ELF-1 (cell line): ENCODE data around the gene TLR9.
A peak's percentile ranks its signal among the peaks of the same experiment; 100 is the strongest.
"Not testable (repeated sequence)": the region's sequence is repeated elsewhere in the genome, so short reads cannot be mapped to it uniquely, and the experiment has no call there.

ENCODE experiments used
- DNase-seq: peaks from one replicate; pipeline ENCODE4 v3.0.0-alpha.2; 2016; ENCODE audit warnings: low read depth, low spot score

Gene TLR9

GRCh38 chr3:52195291-52195597 lies 30.2 kb downstream of the TLR9 start:
- no peak for DNase-seq

- no peak for DNase-seq
Measured at GRCh38 chr3:52194485-52195290, 30.8 kb downstream of the TLR9 start.

- DNase-seq, result no peak
Measured at GRCh38 chr3:52193065-52193464, 32.4 kb downstream of the TLR9 start.

GRCh38 chr3:52191663-52192062 lies 33.8 kb downstream of the TLR9 start:
- peak; percentile 32 for DNase-seq

- no peak for DNase-seq
Measured at GRCh38 chr3:52190294-52191074, 35.0 kb downstream of the TLR9 start.

- DNase-seq, result peak; percentile 37
Measured at GRCh38 chr3:52188556-52188955, 36.9 kb downstream of the TLR9 start.

- DNase-seq, result no peak
Measured at GRCh38 chr3:52186729-52187128, 38.7 kb downstream of the TLR9 start.

- no peak for DNase-seq
Measured at GRCh38 chr3:52185837-52186236, 39.6 kb downstream of the TLR9 start.

GRCh38 chr3:52185311-52185710 lies 40.1 kb downstream of the TLR9 start:
- DNase-seq, result no peak

GRCh38 chr3:52184690-52185089 lies 40.8 kb downstream of the TLR9 start:
- DNase-seq, result no peak

GRCh38 chr3:52183786-52184445 lies 41.5 kb downstream of the TLR9 start:
- DNase-seq, result no peak

GRCh38 chr3:52182691-52183090 lies 42.8 kb downstream of the TLR9 start:
- no peak for DNase-seq

- DNase-seq, result no peak
Measured at GRCh38 chr3:52182196-52182595, 43.2 kb downstream of the TLR9 start.

GRCh38 chr3:52181543-52181942 lies 43.9 kb downstream of the TLR9 start:
- DNase-seq, result no peak

GRCh38 chr3:52178537-52178936 lies 46.9 kb downstream of the TLR9 start:
- no peak for DNase-seq

- DNase-seq, result not testable (repeated sequence)
Measured at GRCh38 chr3:52178126-52178525, 47.3 kb downstream of the TLR9 start.

- no peak for DNase-seq
Measured at GRCh38 chr3:52177701-52178042, 47.8 kb downstream of the TLR9 start.

GRCh38 chr3:52176951-52177700 lies 48.3 kb downstream of the TLR9 start:
- no peak for DNase-seq

GRCh38 chr3:52176180-52176752 lies 49.2 kb downstream of the TLR9 start:
- DNase-seq, result no peak

- DNase-seq, result no peak
Measured at GRCh38 chr3:52175416-52176179, 49.8 kb downstream of the TLR9 start.

GRCh38 chr3:52174896-52175295 lies 50.5 kb downstream of the TLR9 start:
- no peak for DNase-seq
